B cell (primary cell): ENCODE measurements around the gene ZNF80. TPM values are rescaled to one million over a fixed set of nuclear protein-coding genes. Genes with fewer than 3 reads are reported as not detected.

ENCODE experiments used
- ATAC-seq: fragments of 200-7000 bp; cut with Tn5 transposase; one replicate; pipeline ENCODE4 v1.10.0; 2021; ENCODE audit warnings: low read depth, mild to moderate bottlenecking, moderate number of reproducible peaks, moderate library complexity
- CTCF ChIA-PET: fragments of 350-600 bp; sonication (Branson Sonifier 250); formaldehyde crosslinking; loops from one replicate; lab custom pipeline; 2021; ENCODE audit warnings: antibody characterized with exemption, inconsistent platforms; lab: Charles Lee
- POLR2A ChIA-PET: fragments of 350-600 bp; sonication (Branson Sonifier 250); formaldehyde crosslinking; loops from one replicate; lab custom pipeline; 2021; ENCODE audit warnings: antibody characterized with exemption; lab: Charles Lee
- DNase-seq: peaks from one replicate; pipeline ENCODE4 v3.0.0; 2013
- H2AFZ ChIP-seq: 2 replicates; pipeline ENCODE4 v1.6.1; 2012; ENCODE audit warnings: mild to moderate bottlenecking, low read depth, low read length; ENCODE audit not compliant: insufficient read depth, poor library complexity, severe bottlenecking
- H3K27ac ChIP-seq, 2 donors: 1 replicate in 1 of 2; 2 replicates in 1 of 2; pipeline ENCODE4 v1.5.1; 2012 to 2013; ENCODE audit warnings: low read length in 2 of 2, mild to moderate bottlenecking in 2 of 2, moderate library complexity in 1 of 2
- H3K27me3 ChIP-seq, 4 experiments: fragments of 200-600 bp in 1 of 4; sonication (generic) in 1 of 4; replicated peaks in 1 of 4; 1 replicate in 2 of 4; 2 replicates in 2 of 4; pipeline versions ENCODE4 v1.6.1 to v1.7.0; 2013 to 2016; ENCODE audit warnings: low read length in 3 of 4, mild to moderate bottlenecking in 2 of 4, mixed read lengths in 1 of 4, moderate library complexity in 1 of 4; ENCODE audit not compliant: insufficient read depth in 4 of 4, control insufficient read depth in 3 of 4; ENCODE audit errors: control extremely low read depth in 1 of 4
- H3K36me3 ChIP-seq, 2 experiments: replicated peaks in 1 of 2; 1 replicate in 1 of 2; 2 replicates in 1 of 2; pipeline versions ENCODE4 v1.6.1 to v1.7.1; 2013; ENCODE audit warnings: low read length in 1 of 2; ENCODE audit not compliant: insufficient read depth in 2 of 2, control insufficient read depth in 1 of 2; ENCODE audit errors: control extremely low read depth in 1 of 2, extremely low read depth in 1 of 2
- H3K4me1 ChIP-seq, 2 donors: fragments of 200-600 bp in 1 of 2; sonication (generic) in 1 of 2; 1 replicate in 1 of 2; 2 replicates in 1 of 2; pipeline versions ENCODE4 v1.5.1 to v1.6.1; 2013 to 2017; ENCODE audit warnings: low read length in 2 of 2; ENCODE audit not compliant: control insufficient read depth in 2 of 2, insufficient read depth in 2 of 2
- H3K4me2 ChIP-seq: replicated peaks from 2 replicates; pipeline ENCODE3; 2012; ENCODE audit warnings: mild to moderate bottlenecking, low read depth, low read length; ENCODE audit not compliant: poor library complexity, severe bottlenecking
- H3K4me3 ChIP-seq, 5 experiments: fragments of 200-600 bp in 1 of 5; sonication (generic) in 1 of 5; 1 replicate in 3 of 5; 2 replicates in 2 of 5; pipeline versions ENCODE4 v1.5.1 to v1.7.0; 2011 to 2016; ENCODE audit warnings: low read length in 4 of 5, mild to moderate bottlenecking in 4 of 5, low read depth in 2 of 5, control low read depth in 1 of 5, moderate library complexity in 1 of 5; ENCODE audit not compliant: insufficient read depth in 1 of 5; ENCODE audit errors: control extremely low read depth in 1 of 5, extremely low read depth in 1 of 5
- H3K79me2 ChIP-seq: fragments of 200-600 bp; sonication (generic); one replicate; pipeline ENCODE4 v1.6.0; 2016; ENCODE audit warnings: low read length; ENCODE audit not compliant: control insufficient read depth, insufficient read depth
- H3K9ac ChIP-seq: fragments of 200-600 bp; sonication (generic); 2 replicates; pipeline ENCODE4 v1.6.1; 2017; ENCODE audit warnings: mild to moderate bottlenecking, low read length, moderate library complexity
- H3K9me3 ChIP-seq, 3 donors: one replicate each; pipeline versions ENCODE4 v1.6.1 to v1.7.1; 2013; ENCODE audit warnings: low read length in 2 of 3; ENCODE audit not compliant: control insufficient read depth in 2 of 3, insufficient read depth in 1 of 3; ENCODE audit errors: control extremely low read depth in 1 of 3
- H4K20me1 ChIP-seq: 2 replicates; pipeline ENCODE4 v1.6.0; 2012; ENCODE audit warnings: mild to moderate bottlenecking, low read length; ENCODE audit not compliant: insufficient read depth, control insufficient read depth, poor library complexity, severe bottlenecking
- H3K27ac Mint-ChIP-seq: one replicate; pipeline ENCODE4 v1.8.0; 2021; ENCODE audit warnings: mixed read lengths
- H3K27me3 Mint-ChIP-seq: one replicate; pipeline ENCODE4 v1.8.0; 2021; ENCODE audit warnings: mixed read lengths
- H3K4me1 Mint-ChIP-seq: one replicate; pipeline ENCODE4 v1.8.0; 2021; ENCODE audit warnings: mixed read lengths
- H3K4me3 Mint-ChIP-seq: one replicate; pipeline ENCODE4 v1.8.0; 2021; ENCODE audit warnings: mixed read lengths
- H3K9me3 Mint-ChIP-seq: one replicate; pipeline ENCODE4 v1.8.0; 2022; ENCODE audit warnings: mixed read lengths; ENCODE audit not compliant: insufficient read depth
- CTCF ChIP-seq: fragments of 200-600 bp; IDR thresholded peaks from one replicate; pipeline ENCODE4 v1.8.0; 2022; ENCODE audit warnings: antibody characterized with exemption, mild to moderate bottlenecking
- EZH2 ChIP-seq: IDR thresholded peaks from 2 replicates; pipeline ENCODE4 v1.6.1; 2012; ENCODE audit warnings: borderline replicate concordance, low read depth, mild to moderate bottlenecking, moderate library complexity, low read length; ENCODE audit not compliant: insufficient read depth, poor library complexity, severe bottlenecking
- WGBS: methylation state at CpG from one replicate; pipeline ENCODE4 v1.1.5; 2013; ENCODE audit warnings: missing lambda C conversion rate; ENCODE audit not compliant: insufficient coverage; 5-methylcytosine and 5-hydroxymethylcytosine counted together
- intact Hi-C: fragments of 100-400 bp; cut with micrococcal nuclease; formaldehyde crosslinking; loops from one replicate; pipeline ENCODE4 v1.10.0; 2022
- polyA plus RNA-seq: library from polyadenylated mRNA; depleted of rRNA; stranded (reverse); fragments of >200 nt; gene quantifications from 2 replicates; pipeline ENCODE4 v1.2.3, GENCODE V29; 2012
- total RNA-seq, 2 donors: library from RNA; stranded (reverse); fragments of 120-200 nt in 1 of 2; gene quantifications; 1 replicate in 1 of 2; 2 replicates in 1 of 2; pipeline versions ENCODE4 v1.2.3 to v1.2.4, GENCODE V29; 2013 to 2022

ZNF80 gene
- total and polyA plus RNA-seq, 2 donors (not counting 1 experiment from before 2014, with no cell fraction given) = 0.04 to 0.42 TPM

GRCh38 chr3:114218006-114218405, 19.4 kb downstream of the ZNF80 start:
- Mint-ChIP-seq H3K27ac (peak overlapping the region; percentile 87), H3K27me3 (no peaks in the 10 kb centered on the region), H3K4me1 (peaks cover 46% of the 10 kb centered on the region), H3K4me3 (peak overlapping the region; percentile 17), H3K9me3 (no peaks in the 10 kb centered on the region)
- CTCF ChIA-PET = interaction anchor here (0.7 to 4.1 kb wide), 5 partner anchors 9 to 367 kb away, joined by 3 to 29 read pairs (median 3); no protein-coding TSS in a partner anchor
- Histone ChIP-seq H3K27me3 (no peaks in the 10 kb centered on the region), H3K27ac (peak overlapping the region in 1 of 2 donors; percentile 19), H2AFZ (no peak overlapping the region), H3K36me3 (no peaks in the 10 kb centered on the region), H3K4me3 (no peak overlapping the region), H3K79me2 (peaks cover 49% of the 10 kb centered on the region), H3K4me1 (peaks cover 73 to 87% of the 10 kb centered on the region in 2 donors), H3K9me3 (no peaks in the 10 kb centered on the region), H3K9ac (no peak overlapping the region), H3K4me2 (no peak overlapping the region), H4K20me1 (no peaks in the 10 kb centered on the region)
- POLR2A ChIA-PET = interaction anchor here (3.1 kb wide), 1 partner anchor 73 kb away, joined by 10 read pairs; no protein-coding TSS in a partner anchor
- intact Hi-C loops = no loop called here
- TF ChIP-seq EZH2 = no peak
- no peak for DNase-seq
- no peak for ATAC-seq
- 83% methylated on average over 2 of the region's 3 CpGs for WGBS

GRCh38 chr3:114217266-114217665, 20.1 kb downstream of the ZNF80 start:
- Histone ChIP-seq H3K4me1 (peaks cover 73 to 87% of the 10 kb centered on the region in 2 donors), H4K20me1 (no peaks in the 10 kb centered on the region), H3K27ac (no peak overlapping the region), H3K4me3 (no peak overlapping the region), H3K9me3 (no peaks in the 10 kb centered on the region), H3K79me2 (peaks cover 49% of the 10 kb centered on the region), H3K9ac (no peak overlapping the region), H2AFZ (no peak overlapping the region), H3K27me3 (no peaks in the 10 kb centered on the region), H3K36me3 (no peaks in the 10 kb centered on the region), H3K4me2 (no peak overlapping the region)
- POLR2A ChIA-PET = interaction anchor here (3.1 kb wide), 1 partner anchor 74 kb away, joined by 10 read pairs; no protein-coding TSS in a partner anchor
- H3K4me3 Mint-ChIP-seq = peak overlapping the region; percentile 51
- TF ChIP-seq EZH2 = no peak
- no peak for TF ChIP-seq CTCF
- H3K27ac Mint-ChIP-seq = no peak overlapping the region
- no peaks in the 10 kb centered on the region for H3K9me3 Mint-ChIP-seq
- ATAC-seq (no peak), DNase-seq (no peak)
- intact Hi-C loops = no loop called here
- no peaks in the 10 kb centered on the region for H3K27me3 Mint-ChIP-seq
- peaks cover 50% of the 10 kb centered on the region for H3K4me1 Mint-ChIP-seq
- CTCF ChIA-PET = interaction anchor here (0.9 to 4.1 kb wide), 6 partner anchors 9 to 82 kb away, joined by 3 to 29 read pairs (median 3); no protein-coding TSS in a partner anchor
